A673 (cell line): Measurements from ENCODE around the gene CCDC170. TPM values are rescaled to one million over a fixed set of nuclear protein-coding genes. Genes with fewer than 3 reads are reported as not detected.
"Not testable (repeated sequence)": the region's sequence is repeated elsewhere in the genome, so short reads cannot be mapped to it uniquely, and the experiment has no call there.

Source experiments
- BruUV-seq: library from RNA; stranded (reverse); fragments of 400-500 nt; replicated peaks from 2 replicates; lab custom pipeline; 2021; lab: Mats Ljungman, UMichigan
- CTCF ChIA-PET: fragments of 300-600 bp; sonication (Branson Sonifier 250); formaldehyde crosslinking; loops from one replicate; lab custom pipeline; 2022; ENCODE audit warnings: antibody characterized with exemption; lab: Charles Lee
- POLR2A ChIA-PET: fragments of 300-600 bp; sonication (Branson Sonifier 250); formaldehyde crosslinking; loops from one replicate; lab custom pipeline; 2022; ENCODE audit warnings: antibody characterized with exemption; ENCODE audit not compliant: low non-redundant PET; lab: Charles Lee
- DNase-seq: peaks from one replicate; pipeline ENCODE4 v3.0.0-alpha.2; 2015; ENCODE audit warnings: low spot score
- H3K27ac ChIP-seq: fragments of 200-600 bp; sonication (generic); 2 replicates; pipeline ENCODE4 v1.5.1; 2016; ENCODE audit warnings: mixed run types, low read depth, mild to moderate bottlenecking, mixed read lengths, antibody characterized with exemption, low read length; ENCODE audit not compliant: poor library complexity, severe bottlenecking
- H3K27me3 ChIP-seq: fragments of 200-600 bp; sonication (generic); replicated peaks from 2 replicates; pipeline ENCODE4 v1.6.1; 2017; ENCODE audit warnings: mixed run types, low read depth, mild to moderate bottlenecking, mixed read lengths, antibody characterized with exemption, low read length; ENCODE audit not compliant: insufficient read depth, poor library complexity
- H3K36me3 ChIP-seq: fragments of 200-600 bp; sonication (generic); 2 replicates; pipeline ENCODE4 v1.6.1; 2016; ENCODE audit warnings: mixed run types, mild to moderate bottlenecking, mixed read lengths, antibody characterized with exemption, low read length; ENCODE audit not compliant: insufficient read depth, poor library complexity, severe bottlenecking
- H3K4me1 ChIP-seq: fragments of 200-600 bp; sonication (generic); 2 replicates; pipeline ENCODE4 v1.6.1; 2017; ENCODE audit warnings: mixed run types, mild to moderate bottlenecking, mixed read lengths, antibody characterized with exemption, low read length; ENCODE audit not compliant: insufficient read depth, poor library complexity, severe bottlenecking
- H3K4me3 ChIP-seq: fragments of 200-600 bp; sonication (generic); 2 replicates; pipeline ENCODE4 v1.5.1; 2016; ENCODE audit warnings: low read depth, mixed run types, mild to moderate bottlenecking, mixed read lengths, low read length; ENCODE audit not compliant: poor library complexity, severe bottlenecking
- H3K9me3 ChIP-seq: fragments of 200-600 bp; sonication (generic); 2 replicates; pipeline ENCODE4 v1.6.1; 2016; ENCODE audit warnings: mixed run types, low read depth, mild to moderate bottlenecking, mixed read lengths, antibody characterized with exemption, low read length; ENCODE audit not compliant: poor library complexity, severe bottlenecking
- EZH2 ChIP-seq: fragments of 200-600 bp; sonication (generic); IDR thresholded peaks from 2 replicates; pipeline ENCODE4 v1.6.1; 2017; ENCODE audit warnings: borderline replicate concordance, low read depth, mild to moderate bottlenecking, mixed read lengths, antibody characterized with exemption, low read length; ENCODE audit not compliant: poor library complexity, severe bottlenecking
- intact Hi-C: fragments of 100-400 bp; cut with micrococcal nuclease; formaldehyde crosslinking; loops from one replicate; pipeline ENCODE4 v1.10.0; 2022; ENCODE audit not compliant: unreplicated experiment
- total RNA-seq: library from RNA; stranded (reverse); gene quantifications from 2 replicates; pipeline ENCODE4 v1.2.3, GENCODE V29; 2021
- TF ChIP-seq, protein P1 (sequence below): fragments of 300-800, 200-600 bp; sonication (generic); conservative IDR thresholded peaks from 2 replicates; pipeline ENCODE4 v1.5.1; 2017; ENCODE audit warnings: low read depth, mild to moderate bottlenecking, antibody characterized with exemption, low read length, moderate library complexity, mixed read lengths

The CCDC170 gene
- total RNA-seq, 1 experiment from 2014 or later: 0.17 TPM

DNA sequence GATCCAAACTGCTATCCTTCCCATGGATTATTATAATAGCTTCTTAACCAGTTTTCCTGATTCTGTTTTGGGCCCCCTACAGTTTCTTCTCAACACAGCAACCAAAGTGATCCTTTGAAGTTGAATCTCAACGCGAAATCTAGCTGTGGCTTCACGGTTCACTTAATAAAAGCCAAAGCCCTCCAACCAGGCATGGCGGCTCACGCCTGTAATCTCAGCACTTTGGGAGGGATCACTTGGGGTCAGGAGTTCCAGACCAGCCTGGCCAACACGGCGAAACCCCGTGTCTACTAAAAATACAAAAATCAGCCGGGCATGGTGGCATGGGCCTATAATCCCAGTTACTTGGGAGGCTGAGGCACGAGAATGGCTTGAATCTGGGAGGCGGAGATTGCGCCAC lies 45.2 kb upstream of the CCDC170 start:
- POLR2A ChIA-PET: no interaction called here
- DNase-seq: peak; percentile 14
- no peaks in the 10 kb centered on the region for H3K9me3 ChIP-seq
- intact Hi-C loops: no loop called here
- H3K4me3 ChIP-seq: no peak overlapping the region
- no TSS peak for BruUV-seq
- peaks cover 16% of the 10 kb centered on the region for H3K4me1 ChIP-seq
- TF ChIP-seq, protein P1, sequence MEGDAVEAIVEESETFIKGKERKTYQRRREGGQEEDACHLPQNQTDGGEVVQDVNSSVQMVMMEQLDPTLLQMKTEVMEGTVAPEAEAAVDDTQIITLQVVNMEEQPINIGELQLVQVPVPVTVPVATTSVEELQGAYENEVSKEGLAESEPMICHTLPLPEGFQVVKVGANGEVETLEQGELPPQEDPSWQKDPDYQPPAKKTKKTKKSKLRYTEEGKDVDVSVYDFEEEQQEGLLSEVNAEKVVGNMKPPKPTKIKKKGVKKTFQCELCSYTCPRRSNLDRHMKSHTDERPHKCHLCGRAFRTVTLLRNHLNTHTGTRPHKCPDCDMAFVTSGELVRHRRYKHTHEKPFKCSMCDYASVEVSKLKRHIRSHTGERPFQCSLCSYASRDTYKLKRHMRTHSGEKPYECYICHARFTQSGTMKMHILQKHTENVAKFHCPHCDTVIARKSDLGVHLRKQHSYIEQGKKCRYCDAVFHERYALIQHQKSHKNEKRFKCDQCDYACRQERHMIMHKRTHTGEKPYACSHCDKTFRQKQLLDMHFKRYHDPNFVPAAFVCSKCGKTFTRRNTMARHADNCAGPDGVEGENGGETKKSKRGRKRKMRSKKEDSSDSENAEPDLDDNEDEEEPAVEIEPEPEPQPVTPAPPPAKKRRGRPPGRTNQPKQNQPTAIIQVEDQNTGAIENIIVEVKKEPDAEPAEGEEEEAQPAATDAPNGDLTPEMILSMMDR: peak; percentile 18; the same call in 1 of the 2 replicates
- no peak for TF ChIP-seq EZH2
- H3K27ac ChIP-seq: no peak overlapping the region
- CTCF ChIA-PET: no interaction called here
- H3K36me3 ChIP-seq: peaks cover 8% of the 10 kb centered on the region
- H3K27me3 ChIP-seq: no peaks in the 10 kb centered on the region

DNA sequence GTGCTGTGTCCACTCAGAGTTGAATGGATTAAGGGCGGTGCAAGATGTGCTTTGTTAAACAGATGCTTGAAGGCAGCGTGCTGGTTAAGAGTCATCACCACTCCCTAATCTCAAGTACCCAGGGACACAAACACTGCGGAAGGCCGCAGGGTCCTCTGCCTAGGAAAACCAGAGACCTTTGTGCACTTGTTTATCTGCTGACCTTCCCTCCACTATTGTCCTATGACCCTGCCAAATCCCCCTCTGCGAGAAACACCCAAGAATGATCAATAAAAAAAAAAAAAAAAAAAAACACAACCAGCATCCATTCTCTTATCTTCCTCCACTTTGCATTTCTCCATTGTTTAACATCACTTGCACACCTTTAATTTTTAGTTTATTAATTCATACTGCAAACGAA lies 42.9 kb upstream of the CCDC170 start:
- CTCF ChIA-PET: not testable (repeated sequence)

DNA sequence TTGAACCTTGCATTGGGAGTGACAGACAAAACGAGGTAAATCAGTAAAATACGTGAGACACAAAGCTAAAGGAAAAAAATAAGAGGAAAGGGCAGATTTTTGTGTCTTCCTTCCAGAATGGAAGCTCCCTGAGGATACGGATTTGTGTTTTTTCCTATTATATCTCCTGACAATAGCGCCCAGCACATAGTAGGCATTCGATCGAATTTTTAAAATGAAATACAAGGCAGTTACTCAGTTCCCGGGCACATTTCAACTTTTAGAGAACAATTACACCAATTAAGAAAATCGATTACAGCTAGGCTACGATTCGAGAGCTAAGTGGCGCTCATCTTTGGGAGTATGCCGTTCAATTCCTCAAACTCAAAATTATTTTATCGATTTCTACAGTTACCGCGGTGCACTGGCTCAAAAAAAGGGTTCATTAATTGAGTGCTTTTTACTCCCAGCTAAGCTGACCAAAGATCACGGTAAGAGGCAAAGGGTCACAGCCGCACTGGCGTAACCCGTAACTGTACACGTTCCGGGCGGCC lies 42.3 kb upstream of the CCDC170 start:
- Histone ChIP-seq H3K27me3 (no peaks in the 10 kb centered on the region), H3K36me3 (no peaks in the 10 kb centered on the region), H3K9me3 (no peaks in the 10 kb centered on the region), H3K4me1 (peaks cover 18% of the 10 kb centered on the region), H3K4me3 (peak overlapping the region; percentile 77), H3K27ac (peak overlapping the region; percentile 90)
- POLR2A ChIA-PET: no interaction called here
- peak; percentile 7 for DNase-seq
- BruUV-seq: TSS peak; percentile 89
- CTCF ChIA-PET: no interaction called here
- intact Hi-C loops: no loop called here
- TF ChIP-seq, protein P1: no peak
- no peak for TF ChIP-seq EZH2

More for the DNA sequence above, 42.9 kb upstream of the CCDC170 start:
- H3K27ac ChIP-seq: peak overlapping the region; percentile 90
- H3K27me3 ChIP-seq, intact Hi-C loops, DNase-seq, BruUV-seq, H3K9me3 ChIP-seq, POLR2A ChIA-PET, H3K36me3 ChIP-seq: not testable (repeated sequence)
- H3K4me1 ChIP-seq: peaks cover 23% of the 10 kb centered on the region
- peak overlapping the region; percentile 77 for H3K4me3 ChIP-seq
